ENCODE data around the gene RPS5. TPM values are rescaled to one million over a fixed set of nuclear protein-coding genes. Genes with fewer than 3 reads are reported as not detected.

The RPS5 gene
- total RNA-seq, 1 experiment from 2014 or later: 1,982 TPM

- peak overlapping the region; percentile 96 for H3K4me2 ChIP-seq (ENCODE audit: low read length)
- no peak overlapping the region for H2AFZ ChIP-seq (ENCODE audit: low read depth, low read length, poor library complexity, severe bottlenecking)
- H3K27me3 ChIP-seq (ENCODE audit: insufficient read depth, low read length): no peaks in the 10 kb centered on the region
- RAD21 ChIA-PET (ENCODE audit: low non-redundant PET in 1 of 2, low total read pairs in 2 of 2, uncharacterized antibody in 2 of 2, unreplicated experiment in 2 of 2): interaction anchor here in 1 of 2 experiments (0.6 kb wide), 1 partner anchor 96 kb away, joined by 3 read pairs; no protein-coding TSS in a partner anchor
- peaks cover 16 to 25% of the 10 kb centered on the region in 2 experiments for H3K4me1 ChIP-seq (ENCODE audit: control insufficient read depth in 1 of 2, insufficient read depth in 2 of 2, low read length in 2 of 2)
- POLR2A ChIA-PET: interaction anchor here (0.8 to 2.0 kb wide), 4 partner anchors 33 to 111 kb away, joined by 4 to 9 read pairs (median 4); partner anchors contain the start of genes ZBTB45, ZNF324B and ZNF497
- H3K9me2 ChIP-seq (ENCODE audit: insufficient read depth): no peaks in the 10 kb centered on the region
- intact Hi-C loops (cut with micrococcal nuclease): loop anchor here (5.0 kb wide), 2 partner anchors 43 to 82 kb away; partner anchors contain the start of genes ZNF324B and ZSCAN22
- BruUV-seq (replicated peaks): TSS peak; percentile 51
- H3K27ac ChIP-seq (ENCODE audit: low read depth, low read length): peak overlapping the region; percentile 93
- no peaks in the 10 kb centered on the region for H3K9me3 ChIP-seq (ENCODE audit: control insufficient read depth in 1 of 2, insufficient read depth in 1 of 2, low read depth in 1 of 2, low read length in 2 of 2)
- CTCF ChIA-PET: no interaction called here
- peak; percentile 35; the same call in 1 of the 2 replicates for TF ChIP-seq SIN3A (IDR thresholded peaks at IDR 0.05; ENCODE audit: low read depth)
- no peak for TF ChIP-seq YY1 (IDR thresholded peaks at IDR 0.05; ENCODE audit: extremely low read depth, insufficient replicate concordance, low read depth, low read length)
- TF ChIP-seq ZFX (IDR thresholded peaks at IDR 0.05): peak; percentile 42; the same call in 1 of the 2 replicates
- peak overlapping the region; percentile 86 for H3K9ac ChIP-seq (ENCODE audit: low read length)
- no peaks in the 10 kb centered on the region for H4K20me1 ChIP-seq (ENCODE audit: insufficient read depth)
- ATAC-seq: peak; percentile 56
- no peak for DNase-seq (ENCODE audit: low read depth, low spot score)
- H3K4me3 ChIP-seq (replicated peaks in 1 of 2; ENCODE audit: low read depth in 1 of 2, low read length in 2 of 2): peak overlapping the region; percentile 93 to 99
- H3K36me3 ChIP-seq (ENCODE audit: control insufficient read depth in 1 of 2, insufficient read depth in 2 of 2, low read length in 2 of 2): no peaks in the 10 kb centered on the region
- H3K79me2 ChIP-seq (ENCODE audit: insufficient read depth, low read length): peaks cover 56% of the 10 kb centered on the region
These were observed 22.1 kb downstream of the RPS5 start for GRCh38 chr19:58409010-58409790.

GRCh38 chr19:58416604-58417003 is 29.5 kb downstream of the RPS5 start:
- TF ChIP-seq EZH2 (IDR thresholded peaks at IDR 0.05): no peak
- no peak for TF ChIP-seq ZFX (IDR thresholded peaks at IDR 0.05)
- no peak for TF ChIP-seq SIN3A (IDR thresholded peaks at IDR 0.05; ENCODE audit: low read depth)
- TF ChIP-seq MAX (IDR thresholded peaks at IDR 0.05): no peak
- TF ChIP-seq JUND (IDR thresholded peaks at IDR 0.05): no peak
- TF ChIP-seq TCF7L2 (IDR thresholded peaks at IDR 0.05; ENCODE audit: borderline replicate concordance, extremely low read depth, insufficient read depth, insufficient read length): no peak
- no peak for TF ChIP-seq CBX3 (IDR thresholded peaks at IDR 0.05; ENCODE audit: low read depth)
- no peak for TF ChIP-seq POLR2AphosphoS5 (IDR thresholded peaks at IDR 0.05; ENCODE audit: low read depth, low read length)
- TF ChIP-seq SRF (IDR thresholded peaks at IDR 0.05; ENCODE audit: low read depth): no peak
- TF ChIP-seq REST (IDR thresholded peaks at IDR 0.05; ENCODE audit: low read depth): no peak
- TF ChIP-seq EGR1 (IDR thresholded peaks at IDR 0.05; ENCODE audit: low read depth): no peak
- no peak for TF ChIP-seq RAD21 (IDR thresholded peaks at IDR 0.05; ENCODE audit: low read depth)
- TF ChIP-seq ELF1 (IDR thresholded peaks at IDR 0.05; ENCODE audit: borderline replicate concordance, low read depth): no peak
- TF ChIP-seq FOSL1 (IDR thresholded peaks at IDR 0.05; ENCODE audit: low read depth): no peak
- ChIA-PET RAD21 (ENCODE audit: low non-redundant PET in 1 of 2, low total read pairs in 2 of 2, uncharacterized antibody in 2 of 2, unreplicated experiment in 2 of 2) (no interaction called here), CTCF (no interaction called here), POLR2A (no interaction called here)
- intact Hi-C loops (cut with micrococcal nuclease): no loop called here
- Histone ChIP-seq H3K9me2 (ENCODE audit: insufficient read depth) (no peaks in the 10 kb centered on the region), H3K4me1 (ENCODE audit: control insufficient read depth in 1 of 2, insufficient read depth in 2 of 2, low read length in 2 of 2) (no peaks in the 10 kb centered on the region), H3K9ac (ENCODE audit: low read length) (no peak overlapping the region), H4K20me1 (ENCODE audit: insufficient read depth) (no peaks in the 10 kb centered on the region), H3K27me3 (ENCODE audit: insufficient read depth, low read length) (no peaks in the 10 kb centered on the region), H3K36me3 (ENCODE audit: control insufficient read depth in 1 of 2, insufficient read depth in 2 of 2, low read length in 2 of 2) (peaks cover 27 to 41% of the 10 kb centered on the region in 2 experiments), H2AFZ (ENCODE audit: low read depth, low read length, poor library complexity, severe bottlenecking) (no peak overlapping the region), H3K79me2 (ENCODE audit: insufficient read depth, low read length) (peaks cover 45% of the 10 kb centered on the region), H3K27ac (ENCODE audit: low read depth, low read length) (no peak overlapping the region), H3K4me2 (ENCODE audit: low read length) (no peak overlapping the region), H3K9me3 (ENCODE audit: control insufficient read depth in 1 of 2, insufficient read depth in 1 of 2, low read depth in 1 of 2, low read length in 2 of 2) (no peaks in the 10 kb centered on the region), H3K4me3 (replicated peaks in 1 of 2; ENCODE audit: low read depth in 1 of 2, low read length in 2 of 2) (no peak overlapping the region)
- no TSS peak for BruUV-seq (replicated peaks)
- no peak for DNase-seq (ENCODE audit: low read depth, low spot score)
- ATAC-seq: no peak
